ENCODE data around the gene CNTNAP2.

- TF ChIP-seq EZH2 (IDR thresholded peaks at IDR 0.05; ENCODE audit: insufficient read depth, poor library complexity, severe bottlenecking) (no peak), EZH2phosphoT487 (IDR thresholded peaks at IDR 0.05; ENCODE audit: insufficient read depth, low read depth) (no peak)
These were observed 877.2 kb downstream of the CNTNAP2 start for GRCh38 chr7:146993764-146994163.

Measured in GM23248 (cell line).